HuH-7 (cell line): Measurements from ENCODE around the gene SGIP1.

Experiments used
- DNase-seq: peaks from one replicate; pipeline ENCODE4 v3.0.0; 2011; ENCODE audit warnings: low spot score

The SGIP1 gene

GRCh38 chr1:66533804-66534740 is at the start of gene SGIP1:
Gene SGIP1 (plus strand): TSS chr1:66534153. CDS start chr1:66534359, 206 bp downstream.
- no peak for DNase-seq

GRCh38 chr1:66489151-66489550 is 44.8 kb upstream of the SGIP1 start:
- no peak for DNase-seq

- DNase-seq: no peak
Measured at GRCh38 chr1:66489972-66490601, 43.9 kb upstream of the SGIP1 start.

GRCh38 chr1:66490816-66491215 is 43.1 kb upstream of the SGIP1 start:
- DNase-seq: no peak

GRCh38 chr1:66492424-66492823 is 41.5 kb upstream of the SGIP1 start:
- DNase-seq: no peak

- no peak for DNase-seq
Measured at GRCh38 chr1:66493731-66494130, 40.2 kb upstream of the SGIP1 start.

GRCh38 chr1:66494482-66494881 is 39.5 kb upstream of the SGIP1 start:
- DNase-seq: no peak

- no peak for DNase-seq
Measured at GRCh38 chr1:66495495-66495894, 38.5 kb upstream of the SGIP1 start.

GRCh38 chr1:66497910-66498309 is 36.0 kb upstream of the SGIP1 start:
- DNase-seq: no peak

GRCh38 chr1:66500301-66500700 is 33.7 kb upstream of the SGIP1 start:
- no peak for DNase-seq

GRCh38 chr1:66502086-66502485 is 31.9 kb upstream of the SGIP1 start:
- DNase-seq: no peak

GRCh38 chr1:66503841-66504470 is 30.0 kb upstream of the SGIP1 start:
- DNase-seq: peak; percentile 25

GRCh38 chr1:66505671-66506392 is 28.1 kb upstream of the SGIP1 start:
- no peak for DNase-seq

GRCh38 chr1:66506393-66506687 is 27.6 kb upstream of the SGIP1 start:
- DNase-seq: no peak

- DNase-seq: no peak
Measured at GRCh38 chr1:66506991-66507390, 27.0 kb upstream of the SGIP1 start.

- no peak for DNase-seq
Measured at GRCh38 chr1:66510407-66510806, 23.5 kb upstream of the SGIP1 start.

- no peak for DNase-seq
Measured at GRCh38 chr1:66511118-66511517, 22.8 kb upstream of the SGIP1 start.

GRCh38 chr1:66517959-66518358 is 16.0 kb upstream of the SGIP1 start:
- no peak for DNase-seq

- DNase-seq: no peak
Measured at GRCh38 chr1:66518654-66519053, 15.3 kb upstream of the SGIP1 start.

- no peak for DNase-seq
Measured at GRCh38 chr1:66519992-66520391, 14.0 kb upstream of the SGIP1 start.

- DNase-seq: no peak
Measured at GRCh38 chr1:66520655-66521054, 13.3 kb upstream of the SGIP1 start.

- no peak for DNase-seq
Measured at GRCh38 chr1:66521721-66522365, 12.1 kb upstream of the SGIP1 start.
